OCI-LY3 (cell line): Measurements from ENCODE around the gene KLHL42.

Experiments
- H2AFZ ChIP-seq: fragments of 200-600, 300-600 bp; shearing (Covaris generic); 2 replicates; pipeline ENCODE4 v1.6.0; 2014; ENCODE audit warnings: antibody characterized with exemption, low read depth, low read length
- H3K27ac ChIP-seq: fragments of 200-600, 300-600 bp; sonication (generic); 2 replicates; pipeline ENCODE4 v1.5.1; 2014; ENCODE audit warnings: mild to moderate bottlenecking, low read length, moderate library complexity, mixed read lengths
- H3K27me3 ChIP-seq: fragments of 200-600, 300-600 bp; sonication (generic); 2 replicates; pipeline ENCODE4 v1.6.1; 2014; ENCODE audit warnings: low read depth, low read length, mixed read lengths
- H3K36me3 ChIP-seq: fragments of 200-600, 300-600 bp; sonication (generic); replicated peaks from 2 replicates; pipeline ENCODE3; 2014; ENCODE audit warnings: low read depth, low read length, mixed read lengths
- H3K4me1 ChIP-seq: fragments of 300-600, 200-600 bp; sonication (generic); 2 replicates; pipeline ENCODE4 v1.6.1; 2014; ENCODE audit warnings: low read length, mixed read lengths
- H3K4me2 ChIP-seq: fragments of 200-600, 300-600 bp; sonication (generic); 2 replicates; pipeline ENCODE4 v1.6.1; 2014; ENCODE audit warnings: low read length, mixed read lengths
- H3K4me3 ChIP-seq: fragments of 300-600, 200-600 bp; sonication (generic); 2 replicates; pipeline ENCODE4 v1.5.1; 2014; ENCODE audit warnings: antibody characterized with exemption, mild to moderate bottlenecking, low read length, moderate library complexity
- H3K79me2 ChIP-seq: fragments of 300-600, 200-600 bp; shearing (Covaris generic); 2 replicates; pipeline ENCODE4 v1.6.1; 2014; ENCODE audit warnings: mild to moderate bottlenecking, low read length, mixed read lengths
- H3K9ac ChIP-seq: fragments of 300-600, 200-600 bp; shearing (Covaris generic); 2 replicates; pipeline ENCODE4 v1.6.0; 2014; ENCODE audit warnings: mild to moderate bottlenecking, low read length, moderate library complexity
- H3K9me3 ChIP-seq: fragments of 200-600, 300-600 bp; shearing (Covaris generic); 2 replicates; pipeline ENCODE4 v1.6.1; 2014; ENCODE audit warnings: low read length, mixed read lengths; ENCODE audit not compliant: insufficient read depth
- H4K20me1 ChIP-seq: fragments of 200-600, 300-600 bp; sonication (generic); 2 replicates; pipeline ENCODE4 v1.6.1; 2016; ENCODE audit warnings: low read length, mixed read lengths; ENCODE audit not compliant: insufficient read depth
- CTCF ChIP-seq: fragments of 200-600, 300-600 bp; sonication (generic); IDR thresholded peaks from 2 replicates; pipeline ENCODE4 v1.5.1; 2014; ENCODE audit warnings: antibody characterized with exemption, low read length, low read depth
- EZH2phosphoT487 ChIP-seq: fragments of 200-600 bp; shearing (Covaris generic); IDR thresholded peaks from 2 replicates; pipeline ENCODE4 v1.6.1; 2018; ENCODE audit warnings: antibody characterized with exemption, mixed run types, low read depth

KLHL42 gene

GRCh38 chr12:27754795-27755194 lies 25.2 kb upstream of the KLHL42 start:
- Histone ChIP-seq H2AFZ (no peak overlapping the region), H3K4me2 (no peak overlapping the region), H3K4me3 (no peak overlapping the region), H4K20me1 (no peaks in the 10 kb centered on the region), H3K4me1 (no peaks in the 10 kb centered on the region), H3K27me3 (no peaks in the 10 kb centered on the region), H3K27ac (no peak overlapping the region), H3K36me3 (peaks cover 20% of the 10 kb centered on the region), H3K79me2 (no peaks in the 10 kb centered on the region; the same call in 1 of the 2 replicates), H3K9ac (no peak overlapping the region), H3K9me3 (no peaks in the 10 kb centered on the region)
- no peak for TF ChIP-seq EZH2phosphoT487
- no peak for TF ChIP-seq CTCF

DNA sequence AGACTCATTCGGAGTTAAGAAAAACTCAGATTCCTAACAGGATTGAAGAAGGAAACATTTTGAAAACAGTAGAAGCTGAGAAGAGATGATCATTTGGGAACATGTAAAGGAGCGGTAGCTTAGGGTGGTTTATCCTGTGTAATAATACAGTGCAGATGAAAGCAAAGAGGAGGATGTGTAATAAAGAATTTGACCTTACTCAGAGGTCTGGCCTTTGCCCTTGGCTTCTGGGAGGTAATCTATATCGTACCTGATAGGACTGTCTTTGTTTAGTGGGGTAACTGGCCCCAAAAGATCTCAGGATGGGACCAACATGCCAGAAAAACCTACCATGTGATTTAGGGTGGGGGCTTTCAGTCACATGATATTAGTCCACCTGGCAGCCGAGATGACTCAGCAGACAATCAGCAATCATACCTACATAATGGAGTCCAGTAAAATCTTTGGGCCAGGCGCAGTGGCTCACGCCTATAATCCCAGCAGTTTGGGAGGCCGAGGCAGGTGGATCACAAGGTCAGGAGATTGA lies 23.3 kb upstream of the KLHL42 start:
- H3K9me3 ChIP-seq = no peaks in the 10 kb centered on the region
- H3K4me1 ChIP-seq = no peaks in the 10 kb centered on the region
- no peaks in the 10 kb centered on the region for H3K79me2 ChIP-seq
- peaks cover 20% of the 10 kb centered on the region for H3K36me3 ChIP-seq
- no peak overlapping the region for H3K4me2 ChIP-seq
- no peak overlapping the region for H3K9ac ChIP-seq
- no peak overlapping the region for H3K27ac ChIP-seq
- no peaks in the 10 kb centered on the region for H4K20me1 ChIP-seq
- H2AFZ ChIP-seq = no peak overlapping the region
- no peak for TF ChIP-seq CTCF
- H3K4me3 ChIP-seq = no peak overlapping the region
- H3K27me3 ChIP-seq = no peaks in the 10 kb centered on the region

- Histone ChIP-seq H3K27ac (no peak overlapping the region), H4K20me1 (no peaks in the 10 kb centered on the region), H3K9me3 (no peaks in the 10 kb centered on the region), H3K4me1 (no peaks in the 10 kb centered on the region), H2AFZ (no peak overlapping the region), H3K9ac (no peak overlapping the region), H3K79me2 (no peaks in the 10 kb centered on the region), H3K36me3 (peaks cover 4% of the 10 kb centered on the region), H3K27me3 (no peaks in the 10 kb centered on the region), H3K4me3 (no peak overlapping the region), H3K4me2 (no peak overlapping the region)
- no peak for TF ChIP-seq CTCF
- no peak for TF ChIP-seq EZH2phosphoT487
Measured at GRCh38 chr12:27762757-27763156, 17.3 kb upstream of the KLHL42 start.

DNA sequence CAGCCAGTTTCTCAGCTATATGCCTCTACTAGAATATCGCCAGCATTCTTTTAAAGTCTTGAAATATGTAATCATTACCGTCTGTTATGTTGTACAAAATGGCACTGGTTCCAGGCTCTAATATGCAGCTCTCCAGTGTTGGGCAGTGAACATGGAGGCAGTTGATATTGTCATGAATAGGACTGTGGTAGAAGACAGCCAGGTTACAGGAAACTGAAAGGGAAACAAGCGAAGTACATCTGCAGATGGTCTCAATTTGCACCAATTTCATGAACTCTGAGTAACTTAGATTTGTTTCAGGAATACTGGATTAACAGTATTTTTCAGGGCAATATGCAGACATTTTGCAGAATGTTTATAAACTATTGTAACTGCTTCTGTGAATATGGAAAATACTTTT lies 13.4 kb upstream of the KLHL42 start:
- TF ChIP-seq CTCF (no peak), EZH2phosphoT487 (no peak)
- H3K27me3 ChIP-seq = no peaks in the 10 kb centered on the region
- no peaks in the 10 kb centered on the region for H4K20me1 ChIP-seq

More for the DNA sequence above, 13.4 kb upstream of the KLHL42 start:
- Histone ChIP-seq H3K4me3 (no peak overlapping the region), H3K36me3 (peaks cover 4% of the 10 kb centered on the region), H3K27ac (no peak overlapping the region), H3K4me2 (no peak overlapping the region), H3K79me2 (no peaks in the 10 kb centered on the region), H3K9ac (no peak overlapping the region), H3K9me3 (no peaks in the 10 kb centered on the region), H3K4me1 (no peaks in the 10 kb centered on the region), H2AFZ (no peak overlapping the region)
